NCI-H526 treated with DMSO at 0.1 percent for 48 hours (cell line): Measurements from ENCODE around the gene EXT2.

Experiments
- DNase-seq: peaks from one replicate; lab custom pipeline; 2025; lab: John Stamatoyannopoulos, UW

EXT2 gene

DNA sequence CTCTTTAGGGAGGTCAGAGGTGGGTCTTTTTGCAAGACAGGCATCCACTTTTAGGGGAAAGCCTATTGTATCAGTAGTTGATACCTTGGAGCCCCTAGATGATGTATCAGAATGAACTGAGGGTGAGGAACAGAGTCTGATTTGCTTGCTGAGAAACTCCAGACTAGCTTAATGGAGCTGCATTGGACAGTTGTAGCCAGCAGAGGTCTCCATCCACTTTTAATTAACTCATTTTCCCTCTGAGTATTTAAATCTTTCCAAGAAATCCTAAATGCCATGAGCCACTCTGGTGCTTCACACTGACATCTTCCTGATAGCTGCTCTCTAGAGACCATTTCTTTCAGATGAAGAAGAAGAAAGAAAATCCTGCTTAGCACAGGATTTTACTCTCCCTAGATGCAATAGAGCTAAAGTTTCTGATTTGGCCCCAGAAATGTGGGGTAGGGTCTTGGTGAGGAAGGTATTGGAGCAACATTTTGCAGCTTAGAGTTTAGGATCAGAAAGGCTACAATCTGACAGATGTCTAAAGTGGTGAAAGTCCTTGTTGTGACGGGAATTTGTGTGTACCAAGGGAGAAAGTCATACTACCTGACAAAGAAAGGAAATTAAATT lies 38.0 kb downstream of the EXT2 start:
- DNase-seq, result peak; percentile 13

DNA sequence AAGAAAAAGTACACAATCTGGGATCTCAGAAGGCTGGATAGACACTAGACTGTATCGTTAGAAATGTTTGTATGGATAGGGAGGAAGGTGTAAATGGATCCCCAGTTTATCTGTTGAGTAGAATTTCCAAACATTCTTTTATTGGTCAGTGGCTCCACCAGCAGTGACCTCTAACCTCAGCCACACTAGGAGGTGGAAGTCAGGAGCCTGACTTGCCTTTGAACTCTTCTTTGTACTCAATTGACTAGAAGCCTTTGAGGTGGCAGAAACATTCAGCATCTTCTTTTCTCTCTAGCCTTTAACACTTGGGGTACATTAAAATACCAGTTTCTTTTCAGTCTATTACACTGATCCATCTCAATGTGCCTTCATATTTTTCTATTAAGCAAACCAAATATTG lies 39.1 kb downstream of the EXT2 start:
- DNase-seq, result no peak

DNA sequence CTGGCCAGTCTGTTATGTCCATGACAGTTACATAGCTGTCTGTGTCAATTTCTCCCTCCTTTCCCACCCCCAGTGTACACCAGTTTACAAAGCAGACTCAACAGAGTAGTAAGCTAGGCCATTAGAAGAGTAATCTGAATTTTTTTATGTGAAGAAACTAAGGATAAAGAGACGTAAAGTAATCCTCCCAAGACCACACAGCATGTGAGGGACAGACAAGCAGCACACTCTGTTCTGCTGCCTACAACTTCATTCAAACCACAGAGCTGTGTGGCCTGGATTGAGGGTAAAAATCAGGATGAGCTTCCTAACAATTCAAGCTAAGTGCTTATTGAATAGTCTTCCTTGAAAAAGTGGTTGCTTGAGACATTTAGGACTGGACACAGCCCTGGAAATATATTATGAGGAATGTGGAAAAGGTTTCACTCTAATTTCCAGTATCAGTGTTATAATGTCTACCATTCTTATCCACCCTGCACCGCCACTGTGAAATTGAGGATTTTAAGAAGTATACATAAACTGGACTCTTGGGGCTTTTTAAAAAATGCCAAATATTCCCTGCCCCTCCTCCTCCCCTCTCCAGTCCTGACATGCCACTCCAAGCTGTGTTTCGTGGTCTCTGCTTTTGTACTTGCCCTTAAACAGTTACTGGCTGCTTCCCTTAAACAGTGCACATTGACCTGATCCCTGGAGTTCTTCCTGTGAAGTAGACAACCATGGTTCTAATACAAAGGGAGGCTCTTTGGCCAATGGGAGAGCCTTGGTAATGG lies 40.9 kb downstream of the EXT2 start:
- no peak for DNase-seq

DNA sequence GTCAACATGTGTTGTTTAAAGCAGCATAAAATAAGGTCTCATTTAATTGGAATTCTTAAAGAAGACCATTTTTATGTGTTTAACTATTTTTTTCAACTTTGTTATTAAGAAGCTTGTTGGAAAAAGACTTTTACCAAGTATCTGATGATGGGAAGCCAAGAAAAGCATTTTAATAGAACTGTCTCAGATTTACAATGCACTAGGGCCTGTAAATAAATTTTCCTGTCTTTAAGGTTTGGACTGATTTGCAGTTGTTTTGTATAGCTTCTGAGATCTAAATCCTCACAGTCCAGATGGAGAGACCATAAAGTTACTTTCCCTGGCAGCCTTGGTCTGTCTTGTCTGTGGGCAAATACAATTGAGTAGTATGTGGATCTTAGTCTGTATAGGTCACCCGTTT lies 41.6 kb downstream of the EXT2 start:
- DNase-seq, result no peak

DNA sequence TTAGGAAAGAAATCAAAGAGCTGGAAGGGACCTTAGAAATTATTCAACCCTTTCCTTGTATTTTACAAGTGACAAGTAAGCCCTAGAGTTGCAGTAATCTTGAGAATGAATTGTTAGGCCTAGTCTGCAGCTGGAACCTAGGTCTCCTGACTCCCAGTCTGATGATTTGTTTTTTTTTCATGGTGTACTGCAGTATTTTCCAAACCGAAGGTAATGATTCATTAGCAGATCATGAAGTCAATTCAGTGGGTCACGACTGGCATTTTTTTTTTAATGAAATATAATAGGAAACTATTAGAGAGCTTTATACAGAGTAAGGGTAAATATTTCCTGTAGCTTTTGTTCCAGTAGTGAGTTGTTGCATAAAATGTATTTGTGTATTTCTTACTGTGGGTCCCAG lies 42.8 kb downstream of the EXT2 start:
- DNase-seq, result no peak

DNA sequence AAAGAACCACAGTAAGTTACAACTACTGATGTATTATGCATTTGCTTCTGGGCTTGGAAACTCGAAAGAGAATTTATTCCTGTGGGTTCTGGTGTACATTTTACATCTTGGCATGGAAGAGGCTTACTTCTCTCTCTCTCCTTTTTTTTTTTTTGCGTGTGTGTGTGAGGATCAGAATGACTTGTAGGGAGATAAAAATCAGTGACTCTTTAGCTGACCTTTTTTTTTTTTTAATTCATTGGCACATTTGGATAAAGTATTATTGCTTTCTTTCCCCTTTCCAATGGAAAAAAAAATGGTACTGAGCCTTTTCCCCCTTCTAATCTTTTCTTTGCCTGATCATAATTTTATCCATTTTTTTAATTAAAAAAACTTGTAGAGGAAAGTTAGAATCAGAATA lies 43.5 kb downstream of the EXT2 start:
- DNase-seq, result no peak

DNA sequence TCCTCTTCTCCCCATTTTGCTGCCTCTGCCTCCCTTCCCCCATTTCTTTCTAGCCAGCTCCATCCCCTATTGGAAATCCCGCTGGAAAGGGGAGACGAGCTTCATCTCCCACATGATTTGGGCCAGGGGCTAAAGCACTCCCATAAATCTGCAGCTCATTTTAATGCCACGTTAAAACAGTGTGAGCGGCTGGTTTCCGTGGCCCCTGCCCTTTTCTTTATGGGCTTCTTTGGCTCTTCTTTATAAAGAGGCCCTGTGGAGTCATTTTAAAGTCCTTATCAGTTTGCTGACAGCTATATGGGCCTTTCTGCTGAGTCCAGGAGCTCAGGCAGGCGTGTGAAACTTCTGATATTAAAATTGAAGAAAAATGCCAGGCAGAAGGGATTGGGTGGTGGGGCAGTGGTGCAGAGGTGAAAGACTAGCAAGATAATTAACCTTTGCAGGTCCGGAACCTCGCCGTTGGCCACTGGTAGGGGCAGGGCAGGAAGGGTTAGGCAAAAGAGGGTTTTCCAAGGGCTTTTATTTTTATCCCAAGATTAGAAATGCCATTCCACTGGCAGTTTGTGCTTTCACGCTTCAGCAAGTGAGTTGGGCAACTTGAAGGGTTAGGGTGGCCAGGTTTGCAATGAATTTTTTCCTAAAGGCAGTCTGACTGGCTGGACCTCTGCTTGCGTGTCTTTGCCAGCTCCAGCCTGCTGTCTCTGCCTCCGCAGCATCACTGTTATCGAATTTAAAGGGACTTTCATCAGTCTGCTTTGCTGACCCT lies 44.3 kb downstream of the EXT2 start:
- DNase-seq, result no peak

DNA sequence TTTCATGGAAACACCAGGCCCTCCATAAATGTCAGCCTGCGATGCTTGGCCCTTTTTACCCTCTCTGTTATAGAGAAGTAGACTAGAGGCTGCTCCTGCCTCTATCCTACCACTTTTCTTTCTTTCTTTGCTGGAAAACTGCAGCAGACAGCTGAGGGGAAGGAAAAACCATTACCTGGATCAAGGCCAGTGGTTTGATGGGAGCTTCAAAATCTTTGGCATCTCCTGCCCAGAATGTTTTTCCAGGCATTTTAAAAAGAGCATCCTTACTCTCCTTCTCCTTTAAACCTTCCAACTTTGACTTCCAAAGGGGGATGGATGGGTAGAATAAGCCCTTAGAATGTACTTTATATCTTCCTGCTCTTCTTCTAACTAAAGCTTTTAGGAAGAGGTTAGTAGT lies 44.9 kb downstream of the EXT2 start:
- no peak for DNase-seq

DNA sequence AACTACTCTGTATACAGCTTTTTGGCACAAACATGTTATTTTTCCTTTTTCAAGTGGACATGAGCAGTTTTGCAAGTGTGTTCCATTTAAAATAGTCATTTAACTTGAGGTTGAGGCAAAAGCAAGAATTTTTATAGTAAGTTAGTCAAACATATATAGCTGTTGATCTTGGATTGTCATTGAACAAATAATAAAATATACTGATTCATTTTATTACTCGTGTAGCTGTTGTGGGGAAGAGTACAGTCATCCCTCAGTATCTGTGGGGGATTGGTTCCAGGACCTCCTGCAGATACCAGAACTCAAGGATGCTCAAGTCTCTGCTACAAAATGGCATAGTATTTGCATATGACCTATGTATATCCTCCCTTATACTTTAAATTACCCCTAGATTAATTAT lies 45.3 kb downstream of the EXT2 start:
- no peak for DNase-seq

DNA sequence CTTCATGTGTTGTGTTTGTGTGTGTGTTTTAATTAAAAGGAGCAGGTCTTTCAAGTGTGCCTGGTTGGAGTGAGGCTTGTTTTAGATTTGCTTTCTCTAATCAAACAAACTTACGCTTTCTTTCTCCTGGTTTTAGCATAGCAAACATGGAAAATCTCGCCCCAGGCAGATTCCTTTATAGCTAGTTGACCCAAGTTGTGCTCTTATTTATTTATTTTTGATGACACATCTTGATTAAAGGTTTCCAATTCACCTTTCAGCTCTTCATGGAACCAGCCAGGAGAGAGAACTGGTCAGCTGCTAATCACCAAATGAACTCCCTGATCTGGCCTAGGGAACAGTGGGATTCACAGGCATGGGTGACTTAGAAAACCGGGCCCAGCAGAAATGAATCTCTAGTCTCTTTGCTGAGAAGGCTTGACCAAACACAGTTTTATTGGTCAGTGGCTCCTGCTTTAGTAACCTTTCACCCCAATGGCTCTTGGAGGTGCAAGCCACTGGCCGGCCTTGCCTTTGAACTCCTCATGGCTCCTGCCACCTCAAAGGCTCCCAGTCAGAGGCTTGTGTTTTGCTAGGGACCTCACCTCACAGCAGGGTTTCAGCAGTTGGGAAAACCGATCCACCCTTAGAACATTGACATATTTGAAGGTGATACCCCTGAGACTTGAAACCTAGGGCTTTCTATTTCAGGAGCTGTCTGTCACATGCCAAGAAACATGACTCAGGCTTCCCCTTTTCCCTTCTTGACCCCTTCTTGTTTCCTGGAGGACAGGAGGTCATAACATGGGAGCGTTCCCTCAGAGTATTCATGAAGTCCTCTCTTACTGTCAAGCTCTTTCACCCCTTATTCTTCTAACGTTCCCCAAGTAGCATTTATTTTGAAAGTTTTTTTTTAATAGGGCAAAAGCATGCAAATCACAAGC lies 48.8 kb downstream of the EXT2 start:
- DNase-seq, result no peak

DNA sequence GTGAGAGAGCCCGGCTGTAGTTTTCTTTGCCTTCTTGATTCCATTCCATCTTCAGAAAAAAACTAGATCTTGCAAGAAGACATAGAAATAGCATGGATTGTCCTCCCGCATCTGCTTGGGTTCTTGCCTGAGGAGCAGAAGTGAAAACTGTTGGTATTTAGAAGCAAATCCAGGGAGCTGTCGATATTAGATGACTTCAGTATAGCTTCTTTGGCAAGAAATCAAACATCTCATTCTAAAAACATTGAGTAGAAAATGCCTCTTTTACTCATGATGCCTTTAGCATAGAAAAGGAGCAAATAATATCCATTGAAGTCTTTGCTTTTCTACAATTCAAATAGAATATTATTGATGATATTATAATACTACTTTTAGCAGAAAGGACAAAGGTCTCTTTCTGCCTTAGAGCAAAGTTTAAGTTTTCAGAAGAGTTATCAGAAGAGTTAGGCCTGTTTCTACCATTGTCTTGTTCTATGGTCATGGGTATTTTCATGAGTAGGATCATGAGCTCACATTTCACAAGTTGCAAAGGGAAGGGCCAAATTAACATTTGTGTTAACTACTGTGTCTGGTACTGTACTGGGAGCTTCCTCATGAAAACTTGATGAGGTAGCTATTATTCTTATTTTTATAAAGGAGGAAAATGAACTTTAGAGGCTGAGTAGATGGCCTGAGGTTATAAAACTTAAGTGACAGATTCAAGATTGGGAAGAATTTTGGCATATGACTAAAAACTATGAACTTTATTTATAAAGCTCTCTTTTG lies 49.7 kb downstream of the EXT2 start:
- no peak for DNase-seq

DNA sequence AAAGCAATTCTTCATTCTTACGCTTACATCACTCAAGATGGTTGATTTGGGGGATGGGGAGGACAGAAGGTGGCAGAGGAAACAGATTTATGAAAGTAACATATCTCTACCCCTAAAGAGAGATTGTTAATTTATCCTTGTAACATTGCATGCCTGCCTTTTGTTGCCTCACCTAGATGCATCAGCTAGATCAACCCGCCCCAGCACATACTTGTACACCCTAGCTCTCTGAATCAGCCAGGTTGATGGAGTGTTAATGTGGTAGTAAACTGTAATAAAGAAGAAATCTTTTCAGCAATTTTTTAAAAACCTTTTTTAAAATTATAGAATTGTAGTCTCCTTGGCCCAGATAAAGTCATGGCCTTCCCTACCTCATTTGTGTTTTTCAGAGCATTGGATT lies 51.5 kb downstream of the EXT2 start:
- DNase-seq, result no peak

DNA sequence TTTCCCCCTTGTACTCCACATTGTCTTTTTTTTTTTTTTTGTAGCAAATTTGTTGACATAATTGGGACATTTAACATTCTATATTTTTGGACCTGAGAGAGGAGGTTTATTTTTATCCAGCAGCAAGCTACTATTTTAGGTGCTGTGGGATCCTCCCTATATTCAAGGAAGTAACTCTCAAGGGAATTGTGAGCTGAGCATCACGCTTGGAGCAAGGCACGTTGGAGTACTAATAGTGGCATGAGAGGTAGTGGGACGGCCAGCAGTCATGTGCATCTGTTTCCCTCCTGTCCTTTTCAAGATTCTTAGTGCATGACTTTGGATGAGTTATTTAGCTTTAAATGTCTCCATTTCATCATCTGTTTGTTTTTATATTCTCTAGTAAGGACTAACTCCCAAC lies 52.3 kb downstream of the EXT2 start:
- no peak for DNase-seq

DNA sequence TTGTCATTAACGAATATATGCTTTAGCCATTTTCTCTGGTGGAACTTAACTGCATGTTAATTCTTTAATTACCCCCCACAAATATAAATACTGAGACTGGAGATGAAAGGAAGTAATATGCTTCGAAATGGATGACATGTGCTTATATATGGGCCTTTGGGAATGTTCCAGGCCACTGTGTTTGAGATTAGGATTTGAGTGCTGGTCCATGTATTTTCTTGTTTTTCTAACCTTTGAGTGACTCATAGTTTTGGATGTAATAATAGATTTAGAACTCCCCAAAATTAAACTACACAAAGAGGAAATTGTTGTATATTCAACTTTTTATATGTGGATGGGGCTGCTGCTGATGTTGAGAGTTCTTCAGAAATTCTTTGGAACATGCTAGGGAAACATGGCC lies 54.2 kb downstream of the EXT2 start:
- no peak for DNase-seq

DNA sequence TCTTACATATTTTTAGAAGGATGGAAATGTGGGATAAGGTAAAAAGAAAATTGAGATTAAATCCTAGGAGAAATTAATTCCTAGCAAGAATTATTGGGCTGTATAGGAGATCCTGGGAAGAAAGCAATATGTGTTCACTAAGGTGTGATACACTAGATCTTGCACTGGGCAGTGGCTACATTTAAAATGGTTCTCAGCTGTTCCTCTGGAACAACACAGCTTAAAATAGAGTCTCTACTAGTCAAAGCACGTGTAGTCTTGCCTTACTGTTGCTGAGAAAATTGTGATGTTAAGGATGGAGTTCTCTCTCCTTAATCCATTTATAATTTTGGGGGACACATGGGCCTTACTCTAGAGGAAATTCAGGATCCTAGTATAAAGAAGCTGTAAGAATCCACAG lies 54.9 kb downstream of the EXT2 start:
- DNase-seq, result no peak

DNA sequence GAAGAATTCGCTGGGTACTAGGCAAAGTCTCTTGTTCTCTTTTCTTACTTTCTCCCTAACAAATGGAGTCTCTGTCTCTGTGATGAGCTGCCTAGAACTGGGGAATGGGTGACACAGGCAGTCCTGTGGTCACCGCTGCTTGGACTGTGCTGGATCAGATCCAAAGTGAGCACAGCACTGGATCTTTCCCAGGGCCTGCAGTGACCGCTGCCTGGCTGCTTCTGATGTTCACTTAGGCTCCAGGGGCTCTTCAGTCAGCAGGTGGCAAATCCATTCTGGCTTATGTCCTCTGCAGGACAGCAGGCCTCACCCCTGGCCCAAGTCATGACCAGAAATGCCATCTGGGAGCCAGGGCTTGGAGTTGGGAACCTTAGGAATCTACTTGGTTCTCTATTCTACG lies 61.5 kb downstream of the EXT2 start:
- DNase-seq, result no peak

DNA sequence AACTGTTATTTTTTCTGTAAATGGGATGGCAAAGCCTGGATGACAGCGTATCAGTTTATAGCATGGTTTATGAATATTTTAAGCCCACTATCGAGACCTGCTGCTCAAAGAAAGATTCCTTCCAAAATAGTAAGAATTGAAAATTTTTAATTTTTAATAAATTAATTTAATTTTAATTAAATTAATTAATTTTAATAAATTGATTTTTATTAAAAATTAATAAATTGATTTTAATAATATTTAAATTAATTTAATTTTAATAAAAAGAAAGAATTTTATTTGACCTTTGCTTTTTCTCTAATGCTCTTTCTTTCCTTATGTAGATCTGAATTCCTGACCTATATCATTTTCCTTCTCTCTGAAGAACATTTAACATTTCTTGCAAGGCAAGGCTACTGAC lies 62.9 kb downstream of the EXT2 start:
- no peak for DNase-seq

DNA sequence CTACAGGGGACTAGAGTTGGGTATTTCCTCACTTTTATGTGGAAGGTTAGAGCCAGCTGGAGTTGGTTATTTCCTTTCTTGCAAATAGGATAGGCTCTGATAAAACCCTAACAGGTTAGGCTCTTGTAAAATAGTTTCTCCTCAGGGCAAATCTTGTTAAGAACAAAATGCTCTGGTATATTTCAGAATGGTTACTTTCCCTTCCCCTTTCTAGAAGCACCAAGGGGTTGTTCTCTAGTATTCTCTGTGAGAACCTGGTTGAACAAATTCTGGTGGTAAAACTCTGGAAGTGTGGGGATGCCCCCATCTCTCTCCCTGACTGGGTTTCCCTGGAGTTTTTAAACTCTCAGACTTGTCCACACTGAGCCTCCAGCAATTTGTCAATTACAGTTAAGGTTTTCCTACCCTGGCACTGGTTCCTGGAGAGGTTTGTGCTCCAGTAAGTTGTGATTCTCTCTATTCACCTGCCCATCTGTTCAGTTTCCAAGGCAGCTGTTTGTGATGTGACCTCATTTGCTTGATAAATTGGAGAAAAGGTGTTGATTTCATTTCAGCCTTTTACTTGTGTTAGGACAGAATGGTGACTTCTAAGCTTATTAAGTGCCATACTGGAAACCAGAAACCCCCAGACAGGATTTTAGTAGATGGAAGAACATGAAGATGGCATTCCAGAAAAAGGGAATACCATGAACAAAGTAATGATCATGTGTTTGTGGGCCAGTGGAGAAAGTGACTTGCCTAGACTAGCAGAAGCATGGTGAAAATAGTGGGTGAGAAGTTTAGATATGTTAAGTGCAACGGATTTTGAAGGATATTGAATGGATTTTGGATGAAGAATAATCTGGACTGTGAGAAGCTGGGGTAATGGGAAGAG lies 64.6 kb downstream of the EXT2 start:
- no peak for DNase-seq

DNA sequence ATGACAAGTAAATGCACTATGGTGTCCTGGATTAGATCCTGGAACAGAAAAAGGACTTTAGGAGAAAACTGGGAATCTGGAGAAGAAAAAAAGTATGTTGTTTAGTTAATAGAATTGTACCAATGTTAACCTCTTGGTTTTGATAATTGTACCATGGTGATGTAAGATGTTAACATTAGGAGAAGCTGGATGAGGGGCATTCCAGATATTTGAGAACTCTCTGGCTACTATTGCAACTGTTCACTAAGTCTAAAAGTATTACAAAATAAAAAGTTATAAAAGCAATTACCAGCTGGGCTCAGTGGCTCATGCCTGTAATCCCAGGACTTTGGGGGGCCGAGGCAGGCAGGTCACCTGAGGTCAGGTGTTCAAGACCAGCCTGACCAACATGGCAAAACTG lies 66.5 kb downstream of the EXT2 start:
- no peak for DNase-seq

DNA sequence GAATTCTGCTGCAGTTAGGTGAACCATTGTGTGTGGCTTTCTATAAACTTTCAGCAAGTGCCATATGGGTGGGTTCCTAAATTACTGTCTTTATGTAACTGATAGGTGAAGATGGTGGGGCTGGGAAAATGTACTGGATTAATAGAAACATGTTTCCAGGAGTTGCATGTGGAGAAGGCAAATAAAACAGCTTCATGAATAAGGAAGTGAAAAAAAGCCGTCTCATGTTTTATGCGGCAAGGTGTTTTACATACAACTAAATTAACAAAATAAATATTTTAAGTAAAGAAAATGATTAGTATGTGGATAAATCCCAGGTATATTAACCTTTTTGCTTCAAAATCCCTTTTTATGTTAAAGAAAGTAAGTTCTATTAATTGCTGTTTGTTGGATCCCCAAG lies 67.2 kb downstream of the EXT2 start:
- DNase-seq, result peak; percentile 7

DNA sequence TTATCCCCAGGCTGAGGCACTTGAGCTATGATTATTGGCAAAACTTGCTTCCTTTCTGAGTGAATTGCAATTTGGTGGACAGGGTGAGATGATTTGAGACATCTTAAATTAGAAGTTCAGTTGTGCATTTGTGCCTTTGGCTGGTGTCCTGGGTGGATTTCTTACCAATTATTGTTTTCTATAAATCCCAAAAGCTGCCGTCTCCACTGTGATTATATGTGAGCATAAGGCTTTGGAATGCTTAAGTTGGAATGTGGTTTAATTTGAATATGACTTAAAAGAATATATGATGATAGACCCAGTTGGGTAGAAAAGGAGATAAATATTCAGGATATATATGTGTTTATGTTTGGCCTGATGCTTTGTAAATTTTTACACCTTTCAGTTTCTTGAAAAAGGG lies 70.0 kb downstream of the EXT2 start:
- DNase-seq, result no peak
